SIG-M5 (cell line): Measurements from ENCODE around the gene C1QTNF12.

Experiments used
- DNase-seq: peaks from one replicate; lab custom pipeline; 2025; lab: John Stamatoyannopoulos, UW

The C1QTNF12 gene

GRCh38 chr1:1213345-1214265, 32.9 kb downstream of the C1QTNF12 start, which contains the start of gene TNFRSF4:
TSS of gene TNFRSF4 (minus strand) at chr1:1214153. CDS start at chr1:1214127, 26 bp downstream.
- no peak for DNase-seq

- DNase-seq = no peak
Observed at GRCh38 chr1:1212780-1213344, 33.7 kb downstream of the C1QTNF12 start.

- no peak for DNase-seq
Observed at GRCh38 chr1:1211541-1212441, 34.7 kb downstream of the C1QTNF12 start.

- DNase-seq = no peak
Observed at GRCh38 chr1:1210726-1211540, 35.6 kb downstream of the C1QTNF12 start.

GRCh38 chr1:1208713-1209433, 37.6 kb downstream of the C1QTNF12 start:
- DNase-seq = no peak

GRCh38 chr1:1207571-1207892, 39.0 kb downstream of the C1QTNF12 start:
- DNase-seq = no peak

- DNase-seq = no peak
Observed at GRCh38 chr1:1206966-1207531, 39.5 kb downstream of the C1QTNF12 start.

GRCh38 chr1:1206376-1206965, 40.1 kb downstream of the C1QTNF12 start, which contains the start of gene TNFRSF18:
TSS of gene TNFRSF18 (minus strand) at chr1:1206592. CDS start at chr1:1206571, 21 bp downstream.
- no peak for DNase-seq

- DNase-seq = no peak
Observed at GRCh38 chr1:1205769-1206375, 40.6 kb downstream of the C1QTNF12 start.

GRCh38 chr1:1204998-1205768, 41.3 kb downstream of the C1QTNF12 start:
- DNase-seq = no peak

- no peak for DNase-seq
Observed at GRCh38 chr1:1204425-1204920, 42.0 kb downstream of the C1QTNF12 start.

- no peak for DNase-seq
Observed at GRCh38 chr1:1203561-1204424, 42.7 kb downstream of the C1QTNF12 start.

- no peak for DNase-seq
Observed at GRCh38 chr1:1202831-1203560, 43.5 kb downstream of the C1QTNF12 start.

GRCh38 chr1:1200876-1201810, 45.4 kb downstream of the C1QTNF12 start:
- no peak for DNase-seq

GRCh38 chr1:1199961-1200875, 46.3 kb downstream of the C1QTNF12 start:
- no peak for DNase-seq
